Endometrium (tissue), 2 donors: Measurements from ENCODE around the gene ART5.
"Not testable (repeated sequence)": the region's sequence is repeated elsewhere in the genome, so short reads cannot be mapped to it uniquely, and the experiment has no call there.

Experiments
- FAIRE-seq: peaks from 2 replicates; lab custom pipeline; 2012; peaks lifted over from hg19 to GRCh38; lab: Jason Lieb, UNC
- donor health status: control.
- donor health status: control.

ART5 gene

DNA sequence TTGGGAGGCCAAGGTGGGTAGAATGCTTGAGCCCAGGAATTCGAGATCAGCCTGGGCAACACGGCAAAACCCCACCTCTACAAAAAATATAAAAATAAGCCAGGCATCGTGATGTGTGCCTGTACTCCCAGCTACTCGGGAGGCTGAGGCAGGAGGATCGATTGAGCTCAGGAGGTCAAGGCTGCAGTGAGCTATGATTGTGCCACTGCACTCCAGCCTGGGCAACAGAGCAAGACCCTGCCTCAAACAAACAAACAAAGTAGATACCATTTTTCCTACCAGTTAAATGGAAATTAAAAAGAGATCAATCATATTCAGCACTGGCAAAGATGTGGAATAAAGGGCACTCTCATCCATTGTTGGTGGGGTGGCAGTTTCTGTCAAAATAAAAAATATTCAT lies 15.5 kb upstream of the ART5 start:
- not testable (repeated sequence) for FAIRE-seq

DNA sequence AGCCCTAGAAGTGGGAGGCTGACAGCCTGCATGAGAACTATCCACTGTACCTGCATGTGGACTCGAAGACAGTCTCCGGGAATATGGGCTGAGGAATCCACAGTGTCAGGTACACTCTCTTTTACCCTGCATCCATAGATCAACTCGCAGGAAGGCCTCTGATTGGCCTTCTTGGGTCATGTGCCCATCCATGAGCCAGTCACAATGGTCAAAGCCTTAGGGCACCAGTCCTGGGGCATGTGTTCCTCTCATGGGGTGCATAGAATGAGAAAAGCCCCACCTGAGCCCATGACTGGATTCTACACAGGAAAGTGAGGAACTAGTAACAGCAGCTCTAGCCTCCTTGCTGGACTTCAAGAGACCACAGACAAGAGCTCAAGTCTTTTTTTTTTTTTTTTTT lies 13.8 kb upstream of the ART5 start:
- no peak for FAIRE-seq

DNA sequence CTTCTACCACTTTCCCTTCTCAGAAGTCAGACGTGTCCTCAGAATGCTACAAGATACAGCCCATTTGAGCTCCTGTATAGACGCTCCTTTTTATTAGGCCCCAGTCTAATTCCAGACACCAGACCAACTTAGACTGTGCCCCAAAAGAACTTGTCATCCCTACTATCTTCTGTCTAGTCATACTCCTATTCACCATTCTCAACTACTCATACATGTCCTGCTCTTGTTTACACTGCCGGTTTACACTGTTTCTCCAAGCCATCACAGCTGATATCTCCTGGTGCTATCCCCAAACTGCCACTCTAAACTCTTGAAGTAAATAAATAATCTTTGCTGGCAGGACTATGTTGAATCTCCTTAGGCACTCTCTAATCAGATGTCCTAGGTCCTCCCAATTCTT lies 10.7 kb upstream of the ART5 start:
- FAIRE-seq = not testable (repeated sequence)

- not testable (repeated sequence) for FAIRE-seq
Measured at GRCh38 chr11:3649374-3649773, 7.6 kb upstream of the ART5 start.

- FAIRE-seq = not testable (repeated sequence)
Measured at GRCh38 chr11:3648843-3649242, 7.1 kb upstream of the ART5 start.

DNA sequence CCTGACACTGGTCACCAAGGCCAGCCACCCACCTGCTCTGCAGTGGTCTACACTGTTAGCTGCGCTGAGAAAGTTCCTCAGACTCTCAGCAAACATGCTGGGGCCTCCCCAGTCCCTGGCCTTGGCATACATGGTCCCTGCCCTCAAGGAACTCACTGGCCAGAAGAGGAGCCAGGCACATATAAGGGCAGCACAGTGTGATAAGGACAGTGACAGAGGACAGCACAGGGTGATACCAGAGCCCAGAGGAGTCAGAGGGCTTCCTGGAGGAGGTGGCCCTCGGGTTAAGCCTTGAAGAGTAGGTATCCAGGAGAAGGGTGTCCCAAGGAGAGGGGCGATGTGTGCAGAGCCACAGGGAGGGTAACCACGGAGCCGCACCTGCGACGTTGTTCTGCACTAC lies 3.8 kb upstream of the ART5 start:
- no peak for FAIRE-seq

- no peak for FAIRE-seq
Measured at GRCh38 chr11:3644817-3645235, 3.0 kb upstream of the ART5 start, which contains the start of gene ART1. TSS of gene ART1 (plus strand) at chr11:3645128. CDS start at chr11:3659214, 14,086 bp downstream.

DNA sequence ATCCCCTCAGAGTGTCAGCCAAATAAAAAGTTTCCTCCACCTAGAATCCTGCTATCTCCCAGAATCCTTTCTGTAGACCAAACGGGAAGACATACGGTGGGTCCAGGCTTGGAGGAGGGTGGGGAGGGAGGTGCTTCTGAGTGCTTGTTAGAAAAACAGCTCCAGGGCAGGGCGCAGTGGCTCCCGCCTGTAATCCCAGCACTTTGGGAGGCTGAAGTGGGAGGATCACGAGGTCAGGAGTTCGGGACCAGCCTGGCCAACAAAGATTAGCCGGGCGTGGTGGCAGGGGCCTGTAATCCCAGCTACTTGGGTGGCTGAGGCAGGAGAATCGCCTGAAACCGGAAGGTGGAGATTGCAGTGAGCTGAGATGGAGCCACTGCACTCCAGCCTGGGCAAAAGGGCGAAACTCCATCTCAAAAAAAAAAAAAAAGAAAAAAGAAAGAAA lies 1.3 kb upstream of the ART5 start:
- not testable (repeated sequence) for FAIRE-seq

DNA sequence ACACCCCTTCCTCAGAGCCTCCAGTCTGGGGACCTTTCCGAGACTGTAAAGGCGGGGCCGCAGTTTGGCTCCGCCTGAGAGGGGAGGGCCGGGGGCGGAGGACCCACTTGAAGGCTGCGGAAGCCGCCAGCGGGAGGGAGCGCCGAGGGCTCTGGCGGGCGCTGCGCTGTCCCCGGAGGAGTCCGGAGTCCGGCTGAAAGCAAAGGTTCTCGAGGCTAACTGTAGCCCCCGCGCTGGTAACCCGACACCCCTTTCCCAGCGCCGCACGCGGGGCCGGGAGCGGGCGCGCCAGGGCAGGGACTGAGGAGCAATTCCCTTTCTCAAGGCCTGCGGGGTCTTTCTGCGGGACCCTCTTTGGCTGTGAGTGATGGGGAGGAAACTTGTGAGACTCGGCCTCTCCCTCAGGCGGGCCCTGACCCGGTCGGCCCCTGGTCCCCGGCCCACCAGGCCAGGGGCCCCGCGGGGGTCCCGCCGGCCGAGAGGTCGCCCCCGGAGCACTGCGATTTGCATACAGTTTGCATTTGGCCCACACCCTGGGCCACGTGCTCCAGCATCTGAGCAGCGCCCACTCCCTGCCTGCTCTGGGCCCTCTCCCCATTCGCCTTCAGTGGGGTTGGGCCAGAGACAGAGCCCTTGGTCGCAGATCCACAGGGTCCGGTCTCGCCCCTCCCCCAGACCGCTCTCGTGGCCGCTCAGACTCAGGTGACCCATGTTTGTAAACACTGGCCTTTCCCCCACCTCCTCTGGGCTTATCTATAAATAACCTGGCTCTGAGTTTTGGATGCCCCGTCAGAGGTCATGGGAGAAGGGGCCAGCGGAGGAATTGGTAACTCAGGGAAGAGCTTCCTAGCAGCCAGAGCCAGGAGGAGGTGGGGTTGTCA lies 519 bp upstream of the ART5 start:
- FAIRE-seq = no peak

- no peak for FAIRE-seq
Measured at GRCh38 chr11:3641191-3641590, 601 bp downstream of the ART5 start.

DNA sequence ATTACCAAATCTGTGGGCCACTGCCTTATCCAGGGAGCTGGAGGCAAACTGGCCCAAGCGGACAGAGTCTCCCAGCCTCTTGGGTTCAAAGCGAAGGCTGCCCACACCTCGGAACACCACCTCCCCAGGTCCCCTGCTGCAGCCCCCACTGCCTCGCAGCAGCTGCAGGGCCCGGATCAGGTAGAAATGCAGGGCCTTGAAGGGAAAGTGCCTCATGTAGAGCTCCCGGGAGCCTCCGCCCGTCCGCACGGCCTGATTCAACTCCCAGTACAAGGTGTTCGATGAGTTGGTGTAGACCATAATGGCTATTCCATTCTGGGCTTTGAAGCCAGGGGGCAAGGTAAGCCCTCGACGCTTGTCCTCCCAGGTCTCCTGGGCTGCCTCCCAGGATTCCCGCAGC lies 2.0 kb downstream of the ART5 start:
- no peak for FAIRE-seq

GRCh38 chr11:3638513-3638912 lies 3.3 kb downstream of the ART5 start:
- no peak for FAIRE-seq

- no peak for FAIRE-seq
Measured at GRCh38 chr11:3637201-3637600, 4.6 kb downstream of the ART5 start.

- no peak for FAIRE-seq
Measured at GRCh38 chr11:3635641-3636375, 6.0 kb downstream of the ART5 start.

GRCh38 chr11:3632070-3632660 lies 9.6 kb downstream of the ART5 start:
- FAIRE-seq = no peak

DNA sequence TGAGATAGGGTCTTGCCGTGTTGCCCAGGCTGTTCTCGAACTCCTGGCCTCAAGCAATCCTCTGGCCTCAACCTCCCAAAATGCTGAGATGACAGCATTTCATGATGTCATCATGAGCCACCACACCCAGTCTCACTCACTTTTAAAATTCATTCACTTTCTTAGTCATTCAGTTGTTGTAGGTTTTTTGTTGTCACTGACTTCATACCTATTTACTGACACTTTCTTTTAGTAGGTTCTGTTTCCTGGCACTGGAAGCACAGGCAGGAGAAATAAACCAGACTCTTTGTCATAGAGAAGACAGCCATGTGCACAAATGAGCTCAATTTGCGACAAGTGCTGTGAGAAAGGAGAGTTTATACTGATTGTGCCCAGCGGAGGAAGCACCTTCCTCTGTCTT lies 10.5 kb downstream of the ART5 start:
- no peak for FAIRE-seq

DNA sequence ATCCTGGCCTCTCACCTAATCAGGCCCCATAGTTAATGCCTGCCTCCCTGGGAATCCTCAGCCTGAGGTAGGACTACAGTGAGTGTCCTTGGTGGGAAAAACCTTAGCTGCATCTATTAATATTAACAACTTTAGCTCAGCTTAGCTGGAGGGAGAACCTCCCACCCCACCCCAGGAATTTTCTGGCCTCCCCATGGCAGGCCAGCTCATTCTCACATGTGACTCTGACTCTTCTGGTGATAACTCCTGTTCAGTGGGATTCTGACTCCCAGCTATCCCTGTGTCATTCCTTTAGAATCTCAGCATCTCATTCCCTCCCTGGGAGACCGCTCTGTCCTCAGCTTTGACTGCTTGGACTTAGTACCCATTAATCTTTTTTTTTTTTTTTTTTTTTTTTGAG lies 14.5 kb downstream of the ART5 start:
- FAIRE-seq = no peak

- FAIRE-seq = no peak
Measured at GRCh38 chr11:3626250-3626960, 15.4 kb downstream of the ART5 start.

GRCh38 chr11:3623767-3624458 lies 17.9 kb downstream of the ART5 start:
- no peak for FAIRE-seq

- FAIRE-seq = no peak
Measured at GRCh38 chr11:3623121-3623520, 18.7 kb downstream of the ART5 start.

- no peak for FAIRE-seq
Measured at GRCh38 chr11:3622521-3622920, 19.3 kb downstream of the ART5 start.

DNA sequence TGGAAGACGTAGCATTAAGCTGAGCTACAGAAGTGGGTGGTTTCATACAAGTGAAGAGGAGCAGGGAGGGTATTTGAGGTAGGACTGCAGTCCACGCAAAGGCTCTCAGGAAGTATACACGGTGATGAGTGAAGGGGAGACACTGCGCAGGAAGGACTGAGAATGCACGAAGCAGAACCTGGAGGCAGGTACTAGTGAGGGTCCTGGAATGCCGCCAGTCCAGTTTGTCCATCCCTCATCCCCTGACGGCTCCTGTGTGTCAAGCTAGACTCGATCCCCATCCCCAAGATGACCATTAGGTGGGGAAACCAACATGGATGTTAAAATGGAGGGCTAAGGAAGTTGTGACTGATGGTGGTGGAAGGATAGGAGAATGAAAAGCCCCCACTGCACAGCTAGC lies 23.8 kb downstream of the ART5 start:
- FAIRE-seq = no peak
